Nephron progenitor cell (in vitro differentiated cells): Measurements from ENCODE around the gene CD101.

Experiments used
- DNase-seq: peaks from one replicate; pipeline ENCODE4 v3.0.0; 2021
- H3K27ac Mint-ChIP-seq: 2 replicates; pipeline ENCODE4 v1.8.0; 2021; ENCODE audit warnings: mild to moderate bottlenecking, moderate library complexity, mixed read lengths
- H3K27me3 Mint-ChIP-seq: 2 replicates; pipeline ENCODE4 v1.8.0; 2021; ENCODE audit warnings: mild to moderate bottlenecking, low read depth, mixed read lengths; ENCODE audit not compliant: poor library complexity
- H3K36me3 Mint-ChIP-seq: 2 replicates; pipeline ENCODE4 v1.8.0; 2021; ENCODE audit warnings: low read depth, mixed read lengths
- H3K4me1 Mint-ChIP-seq: 2 replicates; pipeline ENCODE4 v1.8.0; 2021; ENCODE audit warnings: mixed read lengths
- H3K4me3 Mint-ChIP-seq: 2 replicates; pipeline ENCODE4 v1.8.0; 2021; ENCODE audit warnings: mild to moderate bottlenecking, moderate library complexity, mixed read lengths
- H3K9me3 Mint-ChIP-seq: 2 replicates; pipeline ENCODE4 v1.8.0; 2021; ENCODE audit warnings: mild to moderate bottlenecking, moderate library complexity, mixed read lengths
- CTCF ChIP-seq: fragments of 200-600 bp; sonication (generic); IDR thresholded peaks from 2 replicates; pipeline ENCODE4 v1.5.0; 2021; ENCODE audit warnings: antibody characterized with exemption

CD101 gene

GRCh38 chr1:117032681-117033539 is 31.4 kb downstream of the CD101 start:
- H3K9me3 Mint-ChIP-seq, result no peaks in the 10 kb centered on the region
- TF ChIP-seq CTCF, result no peak
- peak overlapping the region; percentile 86 for H3K27ac Mint-ChIP-seq
- H3K36me3 Mint-ChIP-seq, result no peaks in the 10 kb centered on the region
- H3K4me1 Mint-ChIP-seq, result peaks cover 75% of the 10 kb centered on the region
- peaks cover 2% of the 10 kb centered on the region for H3K27me3 Mint-ChIP-seq
- DNase-seq, result no peak
- no peak overlapping the region for H3K4me3 Mint-ChIP-seq

- Mint-ChIP-seq H3K9me3 (no peaks in the 10 kb centered on the region), H3K36me3 (peaks cover 6% of the 10 kb centered on the region), H3K4me1 (peaks cover 82% of the 10 kb centered on the region), H3K27ac (peak overlapping the region; percentile 86), H3K27me3 (peaks cover 6% of the 10 kb centered on the region), H3K4me3 (no peak overlapping the region)
- DNase-seq, result no peak
- TF ChIP-seq CTCF, result no peak
Measured at GRCh38 chr1:117033772-117034171, 32.2 kb downstream of the CD101 start.

- peaks cover 6% of the 10 kb centered on the region for H3K27me3 Mint-ChIP-seq
- peaks cover 87% of the 10 kb centered on the region for H3K4me1 Mint-ChIP-seq
- peak overlapping the region; percentile 97 for H3K27ac Mint-ChIP-seq
- no peak for TF ChIP-seq CTCF
- no peak for DNase-seq
- H3K4me3 Mint-ChIP-seq, result no peak overlapping the region
- H3K36me3 Mint-ChIP-seq, result peaks cover 7% of the 10 kb centered on the region
- H3K9me3 Mint-ChIP-seq, result no peaks in the 10 kb centered on the region
Measured at GRCh38 chr1:117034791-117035290, 33.3 kb downstream of the CD101 start.

GRCh38 chr1:117036018-117036461 is 34.5 kb downstream of the CD101 start:
- Mint-ChIP-seq H3K36me3 (peaks cover 7% of the 10 kb centered on the region), H3K27ac (peak overlapping the region; percentile 98), H3K4me3 (no peak overlapping the region), H3K27me3 (peaks cover 6% of the 10 kb centered on the region), H3K9me3 (no peaks in the 10 kb centered on the region), H3K4me1 (peaks cover 77% of the 10 kb centered on the region)
- peak; percentile 86 for DNase-seq
- TF ChIP-seq CTCF, result peak; percentile 7

- peaks cover 6% of the 10 kb centered on the region for H3K27me3 Mint-ChIP-seq
- H3K27ac Mint-ChIP-seq, result no peak overlapping the region
Measured at GRCh38 chr1:117037802-117038201, 36.2 kb downstream of the CD101 start.

More at GRCh38 chr1:117037802-117038201, 36.2 kb downstream of the CD101 start:
- no peak overlapping the region for H3K4me3 Mint-ChIP-seq
- peaks cover 5% of the 10 kb centered on the region for H3K9me3 Mint-ChIP-seq
- H3K36me3 Mint-ChIP-seq, result peaks cover 14% of the 10 kb centered on the region
- H3K4me1 Mint-ChIP-seq, result peaks cover 62% of the 10 kb centered on the region
- TF ChIP-seq CTCF, result no peak
- no peak for DNase-seq
